Bronchial epithelial cell (primary cell): ENCODE measurements around the gene ADAMTS15. TPM values are rescaled to one million over a fixed set of nuclear protein-coding genes. Genes with fewer than 3 reads are reported as not detected.

ENCODE experiments used
- DNase-seq: peaks from one replicate; pipeline ENCODE4 v3.0.0-alpha.2; 2010; ENCODE audit warnings: low read depth
- FAIRE-seq: peaks from 2 replicates; lab custom pipeline; 2011; peaks lifted over from hg19 to GRCh38; lab: Jason Lieb, UNC
- H3K27me3 ChIP-seq: 2 replicates; pipeline ENCODE4 v1.5.1; 2011; ENCODE audit warnings: low read length; ENCODE audit not compliant: control insufficient read depth, insufficient read depth
- H3K36me3 ChIP-seq: 2 replicates; pipeline ENCODE4 v1.5.1; 2011; ENCODE audit warnings: low read length; ENCODE audit not compliant: control insufficient read depth, insufficient read depth
- H3K4me3 ChIP-seq: 2 replicates; pipeline ENCODE4 v1.5.1; 2011; ENCODE audit warnings: mild to moderate bottlenecking, low read depth, low read length, control low read depth
- CTCF ChIP-seq: IDR thresholded peaks from 2 replicates; pipeline ENCODE4 v1.5.1; 2011; ENCODE audit warnings: mild to moderate bottlenecking, moderate library complexity, low read length, control low read depth, inconsistent platforms; ENCODE audit not compliant: insufficient read depth, severe bottlenecking
- total RNA-seq: library from RNA; depleted of rRNA; stranded (reverse); fragments of >200 nt; gene quantifications from 2 replicates; pipeline ENCODE4 v1.2.1, GENCODE V29; 2014

Gene ADAMTS15
- total RNA-seq, 1 donor from 2014 or later: 0.26 TPM

GRCh38 chr11:130408901-130409300, 39.5 kb upstream of the ADAMTS15 start:
- FAIRE-seq (no peak), DNase-seq (no peak)
- Histone ChIP-seq H3K36me3 (no peaks in the 10 kb centered on the region), H3K4me3 (no peak overlapping the region), H3K27me3 (peaks cover 2% of the 10 kb centered on the region)
- no peak for TF ChIP-seq CTCF

GRCh38 chr11:130409594-130410388, 38.7 kb upstream of the ADAMTS15 start:
- FAIRE-seq (no peak), DNase-seq (no peak)
- Histone ChIP-seq H3K36me3 (no peaks in the 10 kb centered on the region), H3K27me3 (peaks cover 2% of the 10 kb centered on the region), H3K4me3 (no peak overlapping the region)
- no peak for TF ChIP-seq CTCF

DNA sequence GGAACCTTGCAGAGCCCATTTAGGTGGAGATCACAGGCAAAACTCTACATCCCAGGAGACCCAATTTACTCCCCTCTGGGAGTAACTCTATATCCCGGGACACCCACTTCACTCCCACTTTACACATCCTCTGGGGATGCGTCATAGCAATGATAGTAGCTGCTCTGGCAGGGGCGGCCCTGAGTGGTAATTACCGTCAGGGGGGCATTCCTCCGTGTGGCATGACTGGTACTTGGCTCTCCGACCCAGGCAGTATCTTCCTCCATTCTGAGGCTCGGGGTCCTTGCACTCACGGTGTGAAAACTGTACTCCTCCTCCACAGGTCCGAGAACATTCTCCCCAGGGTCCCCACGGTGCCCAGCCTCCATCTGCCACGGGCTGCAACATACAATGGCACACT, 37.2 kb upstream of the ADAMTS15 start:
- TF ChIP-seq CTCF: no peak
- Histone ChIP-seq H3K36me3 (no peaks in the 10 kb centered on the region), H3K4me3 (no peak overlapping the region), H3K27me3 (peaks cover 2% of the 10 kb centered on the region)
- DNase-seq (no peak), FAIRE-seq (no peak)

DNA sequence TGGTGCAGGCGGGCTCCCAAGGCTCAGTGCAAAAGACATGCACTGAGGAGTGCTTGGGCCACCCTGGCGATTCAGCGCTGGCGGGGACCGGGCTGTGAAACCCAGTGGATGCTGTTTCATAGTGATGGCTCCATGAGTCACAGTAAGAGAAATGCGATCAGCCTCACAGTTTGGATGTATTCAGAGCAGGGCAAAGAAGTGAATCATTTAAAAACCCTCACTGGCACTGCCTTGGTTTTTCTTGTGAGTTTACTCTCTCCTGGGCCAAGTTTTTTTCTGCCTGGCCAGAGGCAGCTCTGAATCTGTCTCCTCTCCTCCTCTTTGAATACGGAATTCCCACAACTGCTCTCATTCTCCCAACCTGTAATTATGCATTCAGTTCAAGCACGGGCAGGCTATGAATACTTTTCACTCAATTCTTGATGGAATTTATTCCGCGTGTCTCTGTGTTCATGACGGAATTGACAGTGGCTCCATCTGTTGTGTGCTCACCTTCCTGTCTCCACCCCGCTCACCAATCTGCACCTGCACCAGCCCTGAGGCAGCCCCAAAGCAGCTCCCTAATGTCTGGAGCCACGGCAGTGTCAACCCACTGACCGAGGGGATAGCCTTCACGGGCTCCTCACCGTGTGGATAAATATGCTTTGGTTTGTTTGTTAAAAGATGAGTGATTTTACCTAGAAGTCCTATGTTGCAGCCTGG, 34.9 kb upstream of the ADAMTS15 start:
- H3K27me3 ChIP-seq: peaks cover 2% of the 10 kb centered on the region

More for the DNA sequence above, 34.9 kb upstream of the ADAMTS15 start:
- no peak overlapping the region for H3K4me3 ChIP-seq
- FAIRE-seq (peak; percentile 43), DNase-seq (peak; percentile 96)
- no peak for TF ChIP-seq CTCF
- no peaks in the 10 kb centered on the region for H3K36me3 ChIP-seq
